DMS 273 (cell line): ENCODE results near the gene JAKMIP3.

Source experiments
- DNase-seq: peaks from one replicate; lab custom pipeline; 2025; ENCODE audit not compliant: unreplicated experiment; lab: John Stamatoyannopoulos, UW

JAKMIP3 gene

DNA sequence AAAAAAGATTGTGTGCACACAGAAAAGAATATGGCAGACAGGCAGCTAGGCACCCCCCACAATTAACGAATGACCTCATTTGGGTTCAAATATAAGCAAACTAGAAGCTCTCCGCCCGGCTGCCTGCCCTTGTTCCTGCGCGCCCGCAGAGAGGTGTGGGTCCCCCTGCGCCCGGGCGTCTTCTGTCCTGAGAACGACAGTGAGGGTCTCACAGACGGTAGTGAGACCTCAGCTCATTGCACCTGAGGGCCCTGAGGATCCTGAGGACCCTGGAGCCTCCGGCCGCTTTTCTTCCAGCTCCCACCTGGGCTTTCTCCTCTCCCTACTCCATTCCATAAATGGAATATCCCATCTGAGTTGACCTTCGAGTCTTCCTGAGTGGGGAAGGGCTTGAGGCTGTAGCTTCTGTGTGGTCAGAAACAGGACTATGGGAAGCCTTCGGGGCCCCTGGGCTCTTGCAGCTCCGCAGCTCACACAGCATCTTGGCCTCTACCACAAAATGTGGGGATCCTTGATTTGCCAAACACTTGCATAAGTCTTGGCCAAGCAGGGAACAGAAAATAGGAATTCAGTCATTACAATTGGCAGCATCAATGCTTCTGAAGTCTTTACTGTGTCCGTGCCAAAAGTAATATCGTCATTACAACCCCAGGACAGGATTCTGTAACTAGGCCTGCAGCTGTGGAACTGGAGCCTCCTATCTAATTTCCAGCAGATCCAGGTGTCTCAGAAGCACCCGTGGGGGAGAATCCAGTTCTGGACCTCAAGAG lies 43.8 kb downstream of the JAKMIP3 start:
- DNase-seq: no peak

DNA sequence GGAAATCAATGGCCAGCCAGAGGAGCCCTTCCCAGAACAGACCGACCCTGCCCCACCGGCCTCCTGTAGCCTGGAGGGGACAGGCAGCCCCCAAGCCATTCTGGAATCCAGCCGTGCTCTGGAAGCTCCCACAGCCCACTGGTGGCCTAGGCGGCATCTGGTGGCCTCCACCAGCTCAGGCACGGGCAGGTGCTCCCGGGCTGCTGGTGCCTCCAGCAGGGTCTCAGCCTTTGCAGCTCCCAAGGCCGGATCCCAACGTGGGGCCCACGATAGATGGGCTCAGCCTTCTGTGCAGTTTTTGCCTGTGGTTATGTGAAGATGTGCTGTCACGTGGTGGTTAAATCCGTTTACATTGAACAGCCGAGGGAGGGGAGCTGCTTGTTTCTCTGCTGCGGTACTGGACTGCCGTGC lies 44.4 kb downstream of the JAKMIP3 start:
- DNase-seq: no peak

DNA sequence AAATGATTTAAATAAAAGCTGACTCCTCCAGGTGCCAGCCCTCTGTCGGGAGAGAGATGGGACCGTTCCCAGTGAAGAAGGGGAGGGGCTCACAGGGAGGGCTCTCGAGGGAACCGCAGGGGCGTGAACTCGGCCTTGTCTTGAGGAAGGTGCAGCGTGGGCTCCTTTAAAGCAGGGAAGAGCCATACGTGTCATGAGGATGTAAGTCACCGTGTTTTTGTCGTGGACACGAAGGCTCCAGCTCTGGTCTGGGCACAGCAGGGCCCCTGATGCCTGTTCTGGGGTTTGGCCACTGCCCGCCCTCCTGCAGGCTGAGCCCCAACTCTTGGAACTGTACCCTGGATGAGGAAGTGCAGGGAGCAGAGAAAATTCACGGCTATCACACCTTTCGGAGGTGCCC lies 45.0 kb downstream of the JAKMIP3 start:
- no peak for DNase-seq

DNA sequence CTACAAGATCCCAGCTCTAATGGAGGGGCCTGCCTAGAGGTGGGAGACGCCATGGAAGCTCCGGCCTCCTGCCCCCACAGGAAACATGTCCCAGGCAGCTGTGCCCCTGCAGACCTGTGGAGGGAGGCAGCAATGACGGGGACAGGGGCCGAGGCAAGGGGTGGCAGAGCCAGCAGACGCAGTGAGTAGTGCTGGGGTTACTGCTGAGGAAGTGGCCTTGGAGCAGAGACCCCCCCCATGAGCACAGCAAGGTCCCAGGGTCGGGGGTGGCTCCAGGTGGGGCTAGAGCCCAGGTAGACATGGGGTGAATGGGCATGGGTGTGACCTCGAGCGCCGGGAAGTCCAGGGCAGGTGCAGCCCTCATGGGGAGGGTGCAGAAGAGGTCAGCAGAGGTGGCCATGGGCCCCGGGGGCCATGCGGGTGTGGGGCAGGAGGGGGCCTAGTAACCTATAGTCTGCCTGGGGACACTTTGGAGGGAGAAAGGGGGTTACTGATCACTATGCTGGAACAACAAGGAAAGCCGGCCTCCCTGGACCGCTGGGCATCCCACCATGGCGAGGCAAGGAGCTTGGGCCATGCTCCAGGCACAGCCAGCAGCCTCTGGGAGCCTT lies 45.5 kb downstream of the JAKMIP3 start:
- DNase-seq: no peak

DNA sequence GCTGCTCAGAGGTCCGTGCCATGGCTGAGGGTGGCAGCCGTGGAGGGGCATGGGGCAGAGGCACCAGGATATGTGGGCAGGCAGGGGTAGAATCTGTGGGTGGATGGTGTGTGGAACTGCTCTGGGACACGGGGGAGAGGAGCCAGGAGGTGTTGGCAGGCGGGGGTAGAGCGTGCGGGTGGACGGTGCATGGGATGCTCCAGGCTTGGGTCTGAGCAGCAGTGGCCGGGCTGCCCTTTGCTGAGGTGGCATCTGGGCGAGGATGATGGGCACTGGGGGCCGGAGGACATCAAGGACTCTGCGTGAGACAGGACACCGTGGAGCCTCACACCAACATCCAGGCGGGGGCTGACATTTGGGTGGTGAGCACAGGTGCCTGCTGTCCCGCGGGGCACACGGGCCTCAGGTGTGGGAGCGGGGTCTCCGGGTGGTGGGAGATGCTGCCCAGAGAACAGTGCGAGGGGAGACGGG lies 46.2 kb downstream of the JAKMIP3 start:
- no peak for DNase-seq

DNA sequence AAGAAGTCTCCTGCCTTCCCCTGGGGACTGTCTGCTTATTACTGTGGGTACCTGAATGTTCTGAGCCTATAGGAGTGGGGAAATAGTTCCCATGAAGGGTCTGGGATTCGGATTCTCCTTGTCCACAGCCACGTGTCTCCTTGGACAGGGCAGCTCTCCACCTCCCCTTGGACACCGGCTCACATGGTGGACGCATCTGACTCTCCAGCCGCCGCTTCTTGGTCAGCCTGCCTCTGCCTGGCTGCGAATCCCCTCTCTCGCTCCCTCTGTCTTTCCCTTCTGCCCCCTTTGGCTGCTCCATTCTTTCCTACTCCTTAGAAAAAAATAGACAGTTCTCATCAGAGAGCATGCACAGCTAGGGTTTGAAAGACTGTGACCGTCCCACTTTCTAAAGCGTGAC lies 46.9 kb downstream of the JAKMIP3 start:
- no peak for DNase-seq

DNA sequence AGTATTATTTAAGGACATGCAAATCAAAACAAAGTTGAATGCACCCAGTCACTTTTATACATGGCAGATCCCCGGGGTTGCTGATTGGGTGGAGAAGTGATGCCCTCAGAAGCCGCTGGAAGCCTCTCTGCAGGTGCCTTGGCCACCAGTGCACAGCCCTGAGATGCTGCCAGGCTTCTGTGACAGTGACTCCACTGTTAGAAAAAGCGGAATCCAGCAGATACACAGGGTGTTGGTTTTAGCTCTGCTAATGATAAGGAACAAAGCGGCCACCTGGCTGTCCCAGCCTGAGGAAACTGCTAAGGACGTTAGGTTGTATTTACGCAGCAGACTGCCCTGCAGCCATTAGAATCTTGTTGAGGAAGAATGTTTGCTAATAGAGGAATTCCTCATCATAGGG lies 47.5 kb downstream of the JAKMIP3 start:
- no peak for DNase-seq

DNA sequence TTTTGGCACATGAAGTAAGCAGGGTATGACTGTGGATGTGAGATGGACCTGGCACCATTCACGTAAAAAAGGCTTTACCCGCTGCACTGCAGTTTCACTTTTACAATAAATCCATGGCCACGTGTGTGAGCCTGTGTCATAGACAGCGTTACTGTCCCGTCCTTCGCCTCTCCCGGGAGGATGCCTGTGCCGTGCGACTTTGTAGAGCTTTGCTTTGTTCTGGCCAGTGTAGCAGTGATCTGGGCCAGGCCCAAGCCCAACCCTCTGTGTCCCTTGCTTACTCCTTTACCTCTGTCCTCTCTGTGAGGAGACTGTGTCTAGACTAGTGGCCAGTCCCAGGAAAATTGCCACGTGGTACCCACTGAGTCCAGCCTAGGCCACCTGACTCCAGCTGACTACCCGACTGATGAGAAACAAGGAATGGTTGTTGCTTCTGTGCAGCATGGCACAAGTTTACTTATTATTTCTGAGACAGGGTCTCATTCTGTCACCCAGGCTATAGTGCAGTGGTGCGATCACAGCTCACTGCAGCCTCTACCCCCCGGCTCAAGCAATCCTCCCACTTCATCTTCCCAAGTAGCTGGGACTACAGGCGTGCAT lies 48.1 kb downstream of the JAKMIP3 start:
- DNase-seq: no peak

DNA sequence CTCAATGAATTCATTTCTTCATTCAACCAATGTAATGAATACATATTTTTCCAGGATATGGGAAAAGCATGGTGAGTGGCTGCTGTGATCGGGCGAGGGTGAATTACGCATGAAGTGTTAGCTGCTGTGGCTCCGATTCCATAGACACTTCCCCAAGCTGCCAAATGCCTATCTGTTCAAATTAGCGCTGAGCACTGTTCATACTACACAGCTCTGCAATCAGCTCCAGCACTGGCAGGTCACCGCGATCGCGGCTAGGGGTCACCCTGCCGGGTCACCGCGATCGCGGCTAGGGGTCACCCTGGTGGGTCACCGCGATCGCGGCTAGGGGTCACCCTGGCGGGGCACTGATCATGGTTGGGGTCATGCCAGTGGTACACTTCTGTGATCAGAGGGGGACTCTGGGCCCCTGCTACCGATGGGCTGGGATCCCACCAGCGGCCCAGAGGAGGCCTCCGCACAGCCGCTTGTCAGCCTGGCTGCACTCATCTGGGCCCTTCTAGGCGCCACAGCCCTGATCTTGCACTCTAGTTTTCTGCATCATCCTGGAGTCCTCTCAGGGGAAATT lies 49.3 kb downstream of the JAKMIP3 start:
- DNase-seq: no peak
